ENCODE data around the gene HK2. TPM values are rescaled to one million over a fixed set of nuclear protein-coding genes. Genes with fewer than 3 reads are reported as not detected.

Gene HK2
- total and polyA plus RNA-seq, 3 experiments from 2014 or later: 1.8 to 57.0 (median 54.5) TPM

DNA sequence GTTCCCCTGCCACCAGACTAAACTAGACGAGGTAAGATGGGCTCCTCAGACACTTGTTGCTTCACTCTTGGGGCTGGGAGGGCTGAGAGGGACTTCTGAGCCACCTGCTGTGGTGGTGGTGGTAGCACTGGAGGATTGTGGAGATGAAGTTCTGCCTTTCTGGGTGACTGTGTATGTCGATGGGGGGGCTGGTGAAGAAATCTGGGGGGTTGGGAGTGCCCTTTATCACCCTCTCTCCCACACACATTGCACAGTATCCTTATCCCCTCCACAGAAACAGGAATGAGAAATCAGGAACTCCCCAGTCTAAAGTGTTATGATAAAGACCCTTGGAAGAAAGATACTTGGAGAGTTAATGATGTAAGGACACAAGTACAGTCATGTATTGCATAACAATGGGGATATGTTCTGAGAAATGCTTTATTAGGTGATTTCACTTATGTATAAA lies 38.5 kb downstream of the HK2 start:
- CTCF ChIA-PET: interaction anchor here (10.6 kb wide), 1 partner anchor 157 kb away, joined by 145 read pairs; no protein-coding TSS in a partner anchor
- Mint-ChIP-seq H3K36me3 (peaks cover 0 to 2% (median 0%) of the 10 kb centered on the region in 3 donors), H3K9me3 (no peaks in the 10 kb centered on the region), H3K4me3 (no peak overlapping the region), H3K4me1 (peaks cover 0 to 5% (median 0%) of the 10 kb centered on the region in 3 donors), H3K27ac (peak overlapping the region in 1 of 8 donors; percentile 88), H3K27me3 (no peaks in the 10 kb centered on the region)
- Histone ChIP-seq H3K4me1 (ENCODE audit: insufficient read depth, low read length) (peaks cover 4% of the 10 kb centered on the region), H3K9me3 (ENCODE audit: low read length) (no peaks in the 10 kb centered on the region), H3K36me3 (ENCODE audit: insufficient read depth, low read length) (no peaks in the 10 kb centered on the region), H3K27ac (ENCODE audit: low read depth, low read length) (no peak overlapping the region), H3K4me3 (ENCODE audit: low read length) (no peak overlapping the region), H3K27me3 (ENCODE audit: insufficient read depth, low read length, poor library complexity, severe bottlenecking) (no peaks in the 10 kb centered on the region)
- POLR2A ChIA-PET: no interaction called here
- DNase-seq: no peak

GRCh38 chr2:74873012-74873665 lies 39.2 kb downstream of the HK2 start:
- Mint-ChIP-seq H3K9me3 (no peaks in the 10 kb centered on the region), H3K36me3 (peaks cover 0 to 2% (median 0%) of the 10 kb centered on the region in 3 donors), H3K27ac (peak overlapping the region in 1 of 8 donors; percentile 88), H3K27me3 (no peaks in the 10 kb centered on the region), H3K4me3 (no peak overlapping the region), H3K4me1 (peaks cover 0 to 5% (median 0%) of the 10 kb centered on the region in 3 donors)
- POLR2A ChIA-PET: interaction anchor here (0.6 kb wide), 1 partner anchor 539 kb away, joined by 3 read pairs; no protein-coding TSS in a partner anchor
- Histone ChIP-seq H3K27ac (ENCODE audit: low read depth, low read length) (no peak overlapping the region), H3K9me3 (ENCODE audit: low read length) (no peaks in the 10 kb centered on the region), H3K4me3 (ENCODE audit: low read length) (no peak overlapping the region), H3K27me3 (ENCODE audit: insufficient read depth, low read length, poor library complexity, severe bottlenecking) (no peaks in the 10 kb centered on the region), H3K36me3 (ENCODE audit: insufficient read depth, low read length) (no peaks in the 10 kb centered on the region), H3K4me1 (ENCODE audit: insufficient read depth, low read length) (peaks cover 4% of the 10 kb centered on the region)
- DNase-seq: no peak
- CTCF ChIA-PET: interaction anchor here (1.2 to 10.6 kb wide), 2 partner anchors 9 to 158 kb away, joined by 3 to 145 read pairs; no protein-coding TSS in a partner anchor

GRCh38 chr2:74873678-74874640 lies 40.0 kb downstream of the HK2 start:
- POLR2A ChIA-PET: interaction anchor here (0.6 kb wide), 1 partner anchor 540 kb away, joined by 3 read pairs; no protein-coding TSS in a partner anchor
- H3K36me3 Mint-ChIP-seq: peaks cover 0 to 2% (median 0%) of the 10 kb centered on the region in 3 donors
- Histone ChIP-seq H3K36me3 (ENCODE audit: insufficient read depth, low read length) (no peaks in the 10 kb centered on the region), H3K4me1 (ENCODE audit: insufficient read depth, low read length) (peaks cover 4% of the 10 kb centered on the region), H3K9me3 (ENCODE audit: low read length) (no peaks in the 10 kb centered on the region), H3K27me3 (ENCODE audit: insufficient read depth, low read length, poor library complexity, severe bottlenecking) (no peaks in the 10 kb centered on the region), H3K4me3 (ENCODE audit: low read length) (no peak overlapping the region), H3K27ac (ENCODE audit: low read depth, low read length) (no peak overlapping the region)
- H3K27me3 Mint-ChIP-seq: no peaks in the 10 kb centered on the region
- peak overlapping the region in 1 of 8 donors; percentile 12 for H3K27ac Mint-ChIP-seq
- CTCF ChIA-PET: interaction anchor here (0.7 to 10.6 kb wide), 5 partner anchors 8 to 182 kb away, joined by 3 to 145 read pairs (median 4); no protein-coding TSS in a partner anchor
- DNase-seq: no peak
- H3K4me3 Mint-ChIP-seq: no peak overlapping the region
- H3K9me3 Mint-ChIP-seq: no peaks in the 10 kb centered on the region
- peaks cover 0 to 5% (median 0%) of the 10 kb centered on the region in 3 donors for H3K4me1 Mint-ChIP-seq

DNA sequence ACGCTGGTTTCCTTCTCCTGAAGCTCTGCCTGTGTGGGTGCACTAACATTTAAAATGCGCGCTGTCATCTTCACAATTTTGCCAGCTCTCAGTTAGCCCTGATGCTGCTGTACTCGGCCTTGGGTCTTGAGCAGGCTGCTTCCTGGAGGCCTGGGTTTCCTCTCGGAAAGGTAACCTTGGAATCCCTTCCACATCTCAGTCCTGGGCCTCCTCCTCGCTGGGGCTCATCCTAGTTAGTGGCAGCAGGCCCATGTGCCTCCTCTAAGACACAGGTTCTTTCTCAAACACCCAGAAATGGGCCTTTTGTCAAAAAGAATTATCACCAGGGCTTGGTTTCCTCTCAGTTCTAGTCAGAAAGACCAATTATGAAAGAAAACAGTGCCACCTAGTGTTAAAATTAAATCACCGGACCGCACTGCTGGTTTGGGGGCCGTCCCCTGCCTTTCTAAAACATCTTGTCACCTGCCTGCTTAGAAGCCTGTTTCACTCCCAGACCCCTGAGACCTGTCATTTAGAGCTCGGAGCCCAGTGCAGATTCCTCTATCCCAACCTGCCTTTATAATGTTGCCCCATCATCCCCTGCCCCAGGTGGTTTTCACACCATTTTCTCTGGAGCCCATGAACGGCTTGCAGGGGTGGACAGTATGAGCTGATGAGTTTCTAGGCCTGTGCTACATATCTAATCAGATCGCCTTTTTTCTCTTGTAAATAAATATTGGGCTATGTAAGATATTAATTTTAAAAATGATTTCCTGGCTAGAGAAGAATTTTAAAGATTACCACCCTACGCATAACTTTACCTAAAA lies 42.4 kb downstream of the HK2 start:
- Mint-ChIP-seq H3K4me1 (peaks cover 0 to 5% (median 0%) of the 10 kb centered on the region in 3 donors), H3K27ac (peak overlapping the region in 1 of 8 donors; percentile 33), H3K27me3 (no peaks in the 10 kb centered on the region), H3K9me3 (no peaks in the 10 kb centered on the region), H3K4me3 (no peak overlapping the region), H3K36me3 (peaks cover 0 to 2% (median 0%) of the 10 kb centered on the region in 3 donors)
- ChIA-PET CTCF (interaction anchor here (0.7 to 10.6 kb wide), 18 partner anchors 9 to 287 kb away, joined by 3 to 145 read pairs (median 4); no protein-coding TSS in a partner anchor), POLR2A (no interaction called here)
- peak; percentile 7 to 69 (median 54) for DNase-seq
- Histone ChIP-seq H3K4me1 (ENCODE audit: insufficient read depth, low read length) (peaks cover 4% of the 10 kb centered on the region), H3K27ac (ENCODE audit: low read depth, low read length) (no peak overlapping the region), H3K27me3 (ENCODE audit: insufficient read depth, low read length, poor library complexity, severe bottlenecking) (no peaks in the 10 kb centered on the region), H3K9me3 (ENCODE audit: low read length) (no peaks in the 10 kb centered on the region), H3K4me3 (ENCODE audit: low read length) (no peak overlapping the region), H3K36me3 (ENCODE audit: insufficient read depth, low read length) (peaks cover 4% of the 10 kb centered on the region)

DNA sequence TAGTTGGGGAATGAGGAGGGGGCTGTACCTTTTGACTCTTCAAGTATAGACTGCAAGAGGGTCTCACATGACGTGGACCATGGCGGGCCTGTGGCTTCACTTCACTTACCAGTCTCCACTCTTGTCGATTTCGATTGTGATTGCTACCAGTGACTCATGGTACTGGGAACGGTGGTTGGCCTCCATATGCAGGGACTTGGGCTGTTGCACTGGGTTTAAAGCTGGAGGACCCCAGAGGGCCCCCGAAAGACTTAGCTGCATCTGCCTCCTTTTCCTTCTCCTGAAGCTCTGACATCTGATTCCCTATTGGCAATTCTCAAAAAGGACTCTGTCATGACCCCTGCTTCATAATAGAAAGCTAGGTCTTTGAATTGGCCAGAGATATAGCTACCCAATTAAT lies 43.4 kb downstream of the HK2 start:
- peaks cover 4% of the 10 kb centered on the region for H3K4me1 ChIP-seq (ENCODE audit: insufficient read depth, low read length)
- no peak for DNase-seq
- Mint-ChIP-seq H3K4me3 (no peak overlapping the region), H3K36me3 (peaks cover 0 to 2% (median 0%) of the 10 kb centered on the region in 3 donors), H3K4me1 (peaks cover 0 to 5% (median 0%) of the 10 kb centered on the region in 3 donors), H3K27me3 (no peaks in the 10 kb centered on the region), H3K9me3 (no peaks in the 10 kb centered on the region), H3K27ac (no peak overlapping the region)
- no peaks in the 10 kb centered on the region for H3K27me3 ChIP-seq (ENCODE audit: insufficient read depth, low read length, poor library complexity, severe bottlenecking)
- H3K36me3 ChIP-seq (ENCODE audit: insufficient read depth, low read length): peaks cover 4% of the 10 kb centered on the region
- no peak overlapping the region for H3K27ac ChIP-seq (ENCODE audit: low read depth, low read length)
- H3K4me3 ChIP-seq (ENCODE audit: low read length): no peak overlapping the region
- ChIA-PET POLR2A (no interaction called here), CTCF (interaction anchor here (0.7 to 10.6 kb wide), 14 partner anchors 9 to 288 kb away, joined by 3 to 145 read pairs (median 4); no protein-coding TSS in a partner anchor)
- H3K9me3 ChIP-seq (ENCODE audit: low read length): no peaks in the 10 kb centered on the region

DNA sequence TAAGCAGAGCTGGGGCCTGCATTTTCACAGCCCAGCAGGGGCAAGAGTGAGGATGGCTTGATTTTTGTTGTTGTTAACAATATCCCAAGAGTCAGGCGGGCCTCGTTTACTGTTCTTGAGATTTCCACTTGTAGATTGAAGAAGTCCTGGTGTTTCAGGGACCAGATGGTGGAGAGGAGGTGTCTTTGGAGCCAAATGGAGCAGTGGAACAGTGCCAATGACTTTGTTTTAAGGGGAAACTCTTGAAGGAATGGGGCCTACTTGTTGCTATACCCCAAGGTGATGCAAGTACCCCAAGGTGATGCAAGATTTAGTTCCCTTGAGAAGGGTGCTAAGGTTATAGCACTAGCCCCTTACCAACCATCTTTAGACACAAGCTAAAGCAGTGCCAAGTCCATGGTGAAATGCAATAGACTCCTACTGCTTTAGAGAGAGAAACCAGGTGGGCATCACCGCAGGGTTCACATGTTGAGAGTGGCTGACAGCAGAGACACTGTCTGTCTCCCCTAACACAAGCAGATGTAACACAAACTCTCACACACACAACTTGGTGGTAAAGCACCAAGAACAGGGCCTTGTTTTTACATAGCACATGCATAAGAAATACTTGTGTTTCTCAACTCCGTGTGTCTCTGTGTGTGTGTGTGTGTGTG lies 44.0 kb downstream of the HK2 start:
- peaks cover 4% of the 10 kb centered on the region for H3K36me3 ChIP-seq (ENCODE audit: insufficient read depth, low read length)
- CTCF ChIA-PET: interaction anchor here (0.7 to 10.6 kb wide), 8 partner anchors 9 to 190 kb away, joined by 3 to 145 read pairs (median 4); no protein-coding TSS in a partner anchor
- POLR2A ChIA-PET: no interaction called here
- no peaks in the 10 kb centered on the region for H3K27me3 ChIP-seq (ENCODE audit: insufficient read depth, low read length, poor library complexity, severe bottlenecking)
- H3K4me1 ChIP-seq (ENCODE audit: insufficient read depth, low read length): peaks cover 4% of the 10 kb centered on the region
- H3K27ac ChIP-seq (ENCODE audit: low read depth, low read length): no peak overlapping the region
- DNase-seq: no peak
- H3K9me3 ChIP-seq (ENCODE audit: low read length): no peaks in the 10 kb centered on the region
- Mint-ChIP-seq H3K4me3 (no peak overlapping the region), H3K36me3 (peaks cover 0 to 2% (median 0%) of the 10 kb centered on the region in 3 donors), H3K4me1 (peaks cover 0 to 5% (median 0%) of the 10 kb centered on the region in 3 donors), H3K27me3 (no peaks in the 10 kb centered on the region), H3K27ac (no peak overlapping the region), H3K9me3 (no peaks in the 10 kb centered on the region)
- H3K4me3 ChIP-seq (ENCODE audit: low read length): no peak overlapping the region

- no peak for DNase-seq
- Histone ChIP-seq H3K9me3 (ENCODE audit: low read length) (no peaks in the 10 kb centered on the region), H3K4me1 (ENCODE audit: insufficient read depth, low read length) (peaks cover 4% of the 10 kb centered on the region), H3K4me3 (ENCODE audit: low read length) (no peak overlapping the region), H3K27me3 (ENCODE audit: insufficient read depth, low read length, poor library complexity, severe bottlenecking) (no peaks in the 10 kb centered on the region), H3K27ac (ENCODE audit: low read depth, low read length) (no peak overlapping the region), H3K36me3 (ENCODE audit: insufficient read depth, low read length) (peaks cover 4% of the 10 kb centered on the region)
- H3K4me1 Mint-ChIP-seq: peaks cover 0 to 5% (median 0%) of the 10 kb centered on the region in 3 donors
- no peak overlapping the region for H3K4me3 Mint-ChIP-seq
- no peaks in the 10 kb centered on the region for H3K36me3 Mint-ChIP-seq
- H3K27ac Mint-ChIP-seq: no peak overlapping the region
- ChIA-PET POLR2A (no interaction called here), CTCF (interaction anchor here (1.5 to 10.6 kb wide), 2 partner anchors 38 to 163 kb away, joined by 3 to 145 read pairs; no protein-coding TSS in a partner anchor)
- H3K9me3 Mint-ChIP-seq: no peaks in the 10 kb centered on the region
- H3K27me3 Mint-ChIP-seq: no peaks in the 10 kb centered on the region
Observed at GRCh38 chr2:74878551-74878950, 44.6 kb downstream of the HK2 start.
